ENCODE results near the gene OR52E5.

DNA sequence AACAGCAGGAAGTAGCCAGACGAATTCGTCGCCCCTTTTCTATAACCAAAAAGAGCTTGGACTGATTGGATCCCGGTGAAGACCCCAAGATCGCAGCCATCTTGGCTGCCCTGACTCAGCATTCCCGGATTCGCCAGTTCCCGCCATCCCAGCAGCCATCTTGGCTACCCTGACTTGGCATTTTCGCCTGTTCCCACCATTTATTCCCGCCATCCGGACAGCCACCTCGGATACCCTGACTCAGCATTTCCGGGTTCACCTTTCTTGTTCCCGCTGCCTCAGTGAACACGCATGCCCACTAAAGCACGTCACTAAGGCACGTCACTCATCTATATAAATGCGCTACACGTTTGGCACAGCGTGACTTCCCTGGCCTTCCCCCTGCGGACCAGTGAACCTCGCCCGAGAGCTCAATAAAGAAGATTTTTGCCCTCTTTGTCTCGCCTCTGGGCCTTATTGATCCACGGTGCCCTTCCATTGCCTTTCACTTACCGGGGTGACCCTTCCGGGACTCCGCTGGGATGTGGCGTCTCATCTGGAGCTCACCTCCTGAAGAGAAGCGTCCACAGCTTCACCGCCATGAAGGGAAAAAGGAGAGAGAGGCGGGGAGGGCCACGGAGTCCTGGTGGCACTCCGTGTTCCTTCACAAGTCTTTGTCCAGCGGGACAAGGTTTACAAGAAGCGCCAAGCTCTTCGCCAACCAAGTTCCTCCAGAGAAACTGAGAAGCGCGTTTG is 45.0 kb downstream of the OR52E5 start:
- TF ChIP-seq, protein P1, sequence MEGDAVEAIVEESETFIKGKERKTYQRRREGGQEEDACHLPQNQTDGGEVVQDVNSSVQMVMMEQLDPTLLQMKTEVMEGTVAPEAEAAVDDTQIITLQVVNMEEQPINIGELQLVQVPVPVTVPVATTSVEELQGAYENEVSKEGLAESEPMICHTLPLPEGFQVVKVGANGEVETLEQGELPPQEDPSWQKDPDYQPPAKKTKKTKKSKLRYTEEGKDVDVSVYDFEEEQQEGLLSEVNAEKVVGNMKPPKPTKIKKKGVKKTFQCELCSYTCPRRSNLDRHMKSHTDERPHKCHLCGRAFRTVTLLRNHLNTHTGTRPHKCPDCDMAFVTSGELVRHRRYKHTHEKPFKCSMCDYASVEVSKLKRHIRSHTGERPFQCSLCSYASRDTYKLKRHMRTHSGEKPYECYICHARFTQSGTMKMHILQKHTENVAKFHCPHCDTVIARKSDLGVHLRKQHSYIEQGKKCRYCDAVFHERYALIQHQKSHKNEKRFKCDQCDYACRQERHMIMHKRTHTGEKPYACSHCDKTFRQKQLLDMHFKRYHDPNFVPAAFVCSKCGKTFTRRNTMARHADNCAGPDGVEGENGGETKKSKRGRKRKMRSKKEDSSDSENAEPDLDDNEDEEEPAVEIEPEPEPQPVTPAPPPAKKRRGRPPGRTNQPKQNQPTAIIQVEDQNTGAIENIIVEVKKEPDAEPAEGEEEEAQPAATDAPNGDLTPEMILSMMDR (conservative IDR thresholded peaks at IDR 0.05 in 1 of 2, IDR thresholded peaks at IDR 0.05 in 1 of 2; ENCODE audit: low read depth in 1 of 2, low read length in 2 of 2): no peak
- no peak for TF ChIP-seq EZH2 (IDR thresholded peaks at IDR 0.05; ENCODE audit: low read length, missing control alignments)
